ENCODE data around the gene MYH9.
"Not testable (repeated sequence)": the region's sequence is repeated elsewhere in the genome, so short reads cannot be mapped to it uniquely, and the experiment has no call there.

The MYH9 gene

DNA sequence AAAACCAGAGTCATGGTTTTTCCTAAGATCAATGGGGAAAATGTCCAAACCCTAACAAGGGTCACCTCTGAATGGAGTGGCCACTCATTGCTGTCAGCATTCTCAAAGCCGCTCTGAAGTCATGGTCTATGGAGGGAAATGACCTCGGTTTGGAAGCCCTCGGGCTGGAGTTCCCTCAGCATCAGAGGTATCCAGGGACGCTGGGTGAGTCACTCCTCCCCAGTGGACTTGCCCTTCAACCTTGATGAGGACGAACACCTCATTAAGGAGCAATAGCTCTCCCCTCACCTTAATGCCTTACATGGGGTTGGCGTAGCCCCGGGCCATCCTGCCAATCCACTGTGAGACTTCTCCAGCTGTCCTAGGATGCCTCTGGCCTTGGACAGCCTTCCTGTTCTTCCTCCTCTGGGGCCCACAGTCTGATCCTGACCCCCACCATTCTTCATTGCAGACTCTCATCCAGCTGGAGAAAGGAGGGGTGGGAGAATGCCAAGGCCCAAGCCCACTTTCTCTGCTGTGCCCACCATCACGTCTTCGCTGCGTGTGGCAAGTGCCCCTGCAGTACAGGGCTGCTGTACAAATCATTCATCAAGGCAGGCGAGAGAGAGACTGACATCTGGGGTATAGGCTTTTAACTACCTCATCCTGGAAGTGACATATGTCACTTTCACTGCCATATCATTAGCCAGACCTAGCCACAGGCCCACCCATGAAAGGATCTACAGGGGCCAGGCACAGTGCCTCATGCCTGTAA, 25.4 kb upstream of the MYH9 start:
- no peak for DNase-seq (ENCODE audit: low read depth)

DNA sequence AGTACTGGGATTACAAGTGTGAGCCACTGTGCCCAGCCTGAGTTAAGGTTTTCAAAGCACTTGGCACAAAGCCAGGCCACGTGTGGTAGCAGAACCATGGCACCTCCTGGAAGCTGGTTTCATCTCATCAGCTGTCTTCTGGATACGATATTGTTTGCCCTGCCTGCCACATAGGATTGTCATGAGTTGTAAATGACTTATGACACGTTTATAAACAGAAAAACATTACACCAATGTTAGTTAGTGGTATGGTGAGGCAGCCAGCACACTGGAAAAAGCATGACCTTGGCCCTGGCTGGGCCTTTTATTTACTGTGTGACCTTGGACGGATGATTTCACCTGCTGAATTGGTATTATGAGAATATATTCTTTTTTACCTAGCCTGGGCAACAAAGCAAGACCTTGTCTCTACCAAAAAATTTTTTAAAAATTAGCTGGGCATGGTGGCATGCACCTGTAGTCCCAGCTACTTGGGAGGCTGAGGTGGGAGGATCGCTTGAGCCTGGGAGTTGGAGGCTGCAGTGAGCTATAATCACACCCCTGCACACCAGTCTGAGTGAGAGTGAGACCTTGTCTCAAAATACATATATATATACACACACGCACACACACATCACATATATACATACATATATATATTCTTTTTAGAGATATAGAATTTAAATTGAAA, 24.0 kb upstream of the MYH9 start:
- no peak for DNase-seq (ENCODE audit: low read depth)

GRCh38 chr22:36409911-36410756, 22.4 kb upstream of the MYH9 start:
- peak; percentile 46 for DNase-seq (ENCODE audit: low read depth)

- DNase-seq (ENCODE audit: low read depth) = not testable (repeated sequence)
These were observed 21.8 kb upstream of the MYH9 start for GRCh38 chr22:36409554-36409910.

DNA sequence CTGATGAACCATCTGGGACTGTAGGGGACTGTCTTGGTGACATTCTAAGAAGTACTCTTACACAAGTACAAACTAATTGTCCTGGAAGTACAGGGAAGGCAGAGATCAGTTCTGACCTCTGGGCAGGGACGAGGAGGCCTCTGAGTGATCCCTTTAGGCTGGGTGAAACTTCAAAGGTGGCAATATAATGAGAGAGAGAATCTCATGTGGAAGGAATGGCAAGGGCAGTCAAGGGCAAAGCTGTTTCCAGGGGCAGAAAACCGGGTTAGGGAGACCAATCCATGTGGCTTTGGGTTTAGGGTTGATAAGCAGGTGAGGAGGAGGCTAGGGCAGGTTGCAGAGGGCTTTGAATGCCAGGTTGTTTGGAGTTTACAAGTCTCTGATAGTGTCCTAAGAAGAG, 21.3 kb upstream of the MYH9 start:
- DNase-seq (ENCODE audit: low read depth) = no peak

DNA sequence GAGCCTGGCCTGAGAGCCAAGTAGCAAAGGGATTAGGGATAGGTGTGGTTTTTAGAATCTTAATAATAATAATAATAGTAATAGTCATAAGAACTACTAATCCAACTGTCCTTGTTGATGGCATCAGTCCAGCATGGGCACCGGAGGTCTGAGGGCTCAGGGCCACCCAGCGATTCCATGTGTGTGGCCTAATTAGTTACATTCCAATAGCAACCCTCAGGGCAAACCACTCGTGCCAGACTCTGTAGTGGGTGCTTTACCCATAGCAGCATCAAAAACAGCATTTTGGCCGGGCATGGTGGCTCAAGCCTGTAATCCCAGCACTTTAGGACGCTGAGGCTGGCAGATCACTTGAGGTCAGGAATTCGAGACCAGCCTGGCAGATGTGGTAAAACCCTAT, 19.0 kb upstream of the MYH9 start:
- no peak for DNase-seq (ENCODE audit: low read depth)

- DNase-seq (ENCODE audit: low read depth) = peak; percentile 49
These were observed 18.1 kb upstream of the MYH9 start for GRCh38 chr22:36405671-36406538.

DNA sequence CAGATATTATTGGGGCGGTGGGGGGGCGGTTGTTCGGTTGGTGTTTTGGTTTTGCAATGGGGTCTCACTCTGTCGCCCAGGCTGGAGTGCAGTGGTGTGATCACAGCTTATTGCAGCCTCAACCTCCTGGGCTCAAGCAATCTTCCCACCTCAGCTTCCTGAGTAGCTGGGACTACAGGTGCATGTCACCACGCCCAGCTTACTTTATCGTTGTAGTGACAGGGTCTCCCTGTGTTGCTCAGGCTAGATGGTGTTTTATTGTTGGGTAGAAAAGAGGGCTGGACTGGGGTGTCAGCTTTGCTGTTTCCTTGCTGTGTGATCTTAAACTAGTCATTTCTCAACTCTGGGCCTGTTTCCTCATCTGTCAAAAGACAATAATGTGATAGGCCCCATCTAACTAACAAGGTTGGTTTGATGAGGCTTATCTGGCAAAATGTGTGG, 17.5 kb upstream of the MYH9 start:
- no peak for DNase-seq (ENCODE audit: low read depth)

- DNase-seq (ENCODE audit: low read depth) = no peak
These were observed 16.7 kb upstream of the MYH9 start for GRCh38 chr22:36404446-36404845.

- DNase-seq (ENCODE audit: low read depth) = no peak
These were observed 11.7 kb upstream of the MYH9 start for GRCh38 chr22:36399472-36399778.

- no peak for DNase-seq (ENCODE audit: low read depth)
These were observed 11.1 kb upstream of the MYH9 start for GRCh38 chr22:36398601-36399471.

GRCh38 chr22:36397131-36398093, 9.6 kb upstream of the MYH9 start:
- DNase-seq (ENCODE audit: low read depth) = no peak

DNA sequence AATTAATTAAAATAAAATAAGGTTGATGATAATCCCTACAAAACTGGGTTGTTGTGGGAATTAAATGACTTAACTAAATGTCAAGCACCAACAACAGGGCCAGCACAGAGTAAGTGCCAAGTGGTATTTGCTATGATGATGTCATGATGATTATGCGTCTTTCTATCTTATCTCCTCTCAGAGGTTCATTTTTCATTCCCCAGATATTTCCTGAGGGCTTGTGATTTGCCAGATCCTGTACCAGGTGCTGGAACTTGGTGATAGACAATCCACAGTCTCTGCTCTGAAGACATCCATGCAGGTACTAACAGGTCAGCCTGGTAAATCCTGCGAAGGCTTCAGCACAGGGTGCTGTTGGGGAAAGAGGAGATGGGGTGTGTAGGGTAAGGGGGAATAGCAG, 8.1 kb upstream of the MYH9 start:
- no peak for DNase-seq (ENCODE audit: low read depth)

GRCh38 chr22:36395055-36395849, 7.5 kb upstream of the MYH9 start:
- DNase-seq (ENCODE audit: low read depth) = no peak

DNA sequence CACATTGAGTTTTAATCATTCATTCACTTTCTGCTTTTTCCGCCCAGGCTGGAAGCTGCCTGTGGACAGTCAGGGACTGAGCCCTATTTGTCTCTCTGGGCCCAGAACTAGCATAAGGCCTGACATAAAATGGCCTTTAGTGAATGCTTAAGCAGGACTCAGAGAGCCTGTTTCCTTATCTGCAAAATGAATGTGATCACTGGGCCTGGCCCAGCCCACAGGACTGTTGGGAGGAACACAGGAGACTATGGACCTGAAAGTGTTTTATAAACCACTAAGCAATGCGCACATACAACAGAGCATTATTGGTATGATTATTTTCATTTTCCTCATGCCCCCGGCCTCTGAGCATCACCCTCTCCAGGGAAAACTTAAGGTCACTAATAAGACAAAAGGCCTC, 3.9 kb upstream of the MYH9 start:
- no peak for DNase-seq (ENCODE audit: low read depth)

- not testable (repeated sequence) for DNase-seq (ENCODE audit: low read depth)
These were observed 1.4 kb upstream of the MYH9 start for GRCh38 chr22:36389122-36389521.

DNA sequence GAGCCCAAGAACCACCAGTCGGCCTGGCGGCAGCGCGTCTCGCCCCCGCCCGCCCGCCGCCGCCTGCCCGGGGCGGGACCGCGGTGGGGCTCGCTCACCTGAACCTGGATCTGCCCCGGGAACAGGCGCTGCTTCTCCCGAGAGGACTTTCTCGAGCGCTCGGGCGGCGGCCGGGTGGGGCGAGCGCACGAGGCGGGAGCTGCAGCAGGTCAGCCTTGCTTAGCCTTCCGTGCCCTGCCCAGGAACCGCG, 133 bp downstream of the MYH9 start:
- DNase-seq (ENCODE audit: low read depth) = no peak

GRCh38 chr22:36386900-36387708, 663 bp downstream of the MYH9 start:
- DNase-seq (ENCODE audit: low read depth) = no peak
